Esophagus squamous epithelium (tissue), 5 donors: ENCODE results near the gene ATAD1. TPM values are rescaled to one million over a fixed set of nuclear protein-coding genes. Genes with fewer than 3 reads are reported as not detected.

Experiments used
- DNase-seq: peaks from one replicate; lab custom pipeline; 2025; lab: John Stamatoyannopoulos, UW
- H3K27ac ChIP-seq, 4 donors: fragments of 200-600 bp; sonication (generic); one replicate each; pipeline ENCODE4 v1.5.1; 2016 to 2019; ENCODE audit warnings: mild to moderate bottlenecking in 1 of 4
- H3K27me3 ChIP-seq, 4 donors: fragments of 200-600 bp; sonication (generic); 1 replicate in 3 of 4; 2 replicates in 1 of 4; pipeline versions ENCODE4 v1.5.1 to v1.6.0; 2017 to 2021; ENCODE audit warnings: antibody characterized with exemption in 1 of 4
- H3K36me3 ChIP-seq, 3 donors: fragments of 200-600 bp; sonication (generic); one replicate each; pipeline ENCODE4 v1.5.1; 2016 to 2019
- H3K4me1 ChIP-seq, 3 donors: fragments of 200-600 bp; sonication (generic); one replicate each; pipeline ENCODE4 v1.5.1; 2017 to 2019
- H3K4me3 ChIP-seq, 4 donors: fragments of 200-600 bp; sonication (generic); 1 replicate in 3 of 4; 2 replicates in 1 of 4; pipeline ENCODE4 v1.5.1; 2016 to 2019; ENCODE audit warnings: mild to moderate bottlenecking in 2 of 4, moderate library complexity in 1 of 4
- H3K9me3 ChIP-seq, 3 donors: fragments of 200-600 bp; sonication (generic); one replicate each; pipeline ENCODE4 v1.5.1; 2016 to 2019
- CTCF ChIP-seq, 6 experiments: fragments of 450-650 bp in 4 of 6; fragments of 200-600 bp in 2 of 6; sonication (generic) in 2 of 6; IDR thresholded peaks; one replicate each; pipeline ENCODE4 v1.5.1; 2016 to 2019; ENCODE audit warnings: antibody characterized with exemption in 6 of 6, mild to moderate bottlenecking in 4 of 6, moderate library complexity in 4 of 6
- POLR2A ChIP-seq, 4 donors: fragments of 450-650 bp; IDR thresholded peaks; one replicate each; pipeline ENCODE4 v1.6.1; 2017; ENCODE audit warnings: antibody characterized with exemption in 4 of 4, mild to moderate bottlenecking in 4 of 4, moderate library complexity in 3 of 4
- WGBS, 2 donors: methylation state at CpG; one replicate each; pipeline ENCODE4 v1.1.5; 2018; 5-methylcytosine and 5-hydroxymethylcytosine counted together
- intact Hi-C: fragments of 100-400 bp; cut with DNase I; formaldehyde crosslinking; loops from one replicate; pipeline ENCODE4 v1.15.0; 2022
- total RNA-seq, 4 donors: library from RNA; depleted of rRNA; stranded (reverse); fragments of >200 nt; gene quantifications; one replicate each; pipeline ENCODE4 v1.1.0, GENCODE V29; 2016
- donor health status: DM: yes; HTN: yes; CAD: no.

ATAD1 gene
- total RNA-seq, 4 donors from 2014 or later = 22.3 to 30.1 (median 26.2) TPM

GRCh38 chr10:87767253-87767652 lies 50.8 kb downstream of the ATAD1 start:
- no peak overlapping the region for H3K27ac ChIP-seq
- intact Hi-C loops = no loop called here
- no peak for DNase-seq
- 95 to 99% methylated on average over 5 of the region's 5 CpGs for whole genome bisulfite sequencing, 2 donors
- no peaks in the 10 kb centered on the region for H3K9me3 ChIP-seq
- H3K27me3 ChIP-seq = no peaks in the 10 kb centered on the region
- TF ChIP-seq CTCF (IDR thresholded peaks at IDR 0.05) = no peak
- no peak for TF ChIP-seq POLR2A (IDR thresholded peaks at IDR 0.05)
- H3K36me3 ChIP-seq = peaks cover 0 to 57% (median 0%) of the 10 kb centered on the region in 3 donors
- H3K4me3 ChIP-seq = no peak overlapping the region
- H3K4me1 ChIP-seq = peaks cover 0 to 13% (median 0%) of the 10 kb centered on the region in 3 donors

DNA sequence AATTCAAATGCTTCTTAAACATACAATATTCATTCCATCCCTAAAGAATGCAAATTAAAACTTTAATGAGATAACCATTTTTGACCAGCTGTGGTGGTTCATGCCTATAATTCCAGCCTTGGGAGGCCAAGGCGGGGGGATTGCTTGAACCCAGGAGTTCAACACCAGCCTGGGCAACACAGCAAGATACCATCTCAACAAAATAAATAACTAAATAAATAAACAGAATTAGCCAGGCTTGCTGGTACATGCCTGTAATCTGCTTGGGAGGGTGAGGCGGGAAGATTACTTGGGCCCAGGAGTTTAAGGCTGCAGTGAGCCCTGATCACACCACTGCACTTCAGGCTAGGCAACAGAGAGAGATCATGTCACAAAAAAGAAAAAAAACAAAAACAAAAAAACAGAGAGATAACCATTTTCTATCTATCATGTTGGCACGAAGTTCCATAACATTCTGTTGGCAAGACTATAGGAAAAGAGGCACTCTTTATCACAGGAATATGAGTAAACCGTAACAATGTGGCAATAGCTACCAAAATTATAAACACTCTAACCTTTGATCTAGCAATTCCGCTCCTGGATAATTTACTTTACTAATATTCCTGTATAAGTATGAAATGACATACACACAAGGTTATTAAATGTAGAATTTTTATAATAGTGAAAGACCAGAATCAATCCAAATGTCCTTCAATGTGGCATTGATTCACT lies 52.2 kb downstream of the ATAD1 start:
- intact Hi-C loops = no loop called here
- no peaks in the 10 kb centered on the region for H3K9me3 ChIP-seq
- peaks cover 0 to 60% (median 4%) of the 10 kb centered on the region in 3 donors for H3K36me3 ChIP-seq
- H3K4me1 ChIP-seq = peaks cover 0 to 13% (median 7%) of the 10 kb centered on the region in 3 donors
- H3K4me3 ChIP-seq = no peak overlapping the region
- TF ChIP-seq CTCF (IDR thresholded peaks at IDR 0.05) (no peak), POLR2A (IDR thresholded peaks at IDR 0.05) (no peak)
- H3K27me3 ChIP-seq = no peaks in the 10 kb centered on the region
- 87 to 92% methylated on average over 5 of the region's 5 CpGs for WGBS, 2 donors
- no peak for DNase-seq
- H3K27ac ChIP-seq = no peak overlapping the region

DNA sequence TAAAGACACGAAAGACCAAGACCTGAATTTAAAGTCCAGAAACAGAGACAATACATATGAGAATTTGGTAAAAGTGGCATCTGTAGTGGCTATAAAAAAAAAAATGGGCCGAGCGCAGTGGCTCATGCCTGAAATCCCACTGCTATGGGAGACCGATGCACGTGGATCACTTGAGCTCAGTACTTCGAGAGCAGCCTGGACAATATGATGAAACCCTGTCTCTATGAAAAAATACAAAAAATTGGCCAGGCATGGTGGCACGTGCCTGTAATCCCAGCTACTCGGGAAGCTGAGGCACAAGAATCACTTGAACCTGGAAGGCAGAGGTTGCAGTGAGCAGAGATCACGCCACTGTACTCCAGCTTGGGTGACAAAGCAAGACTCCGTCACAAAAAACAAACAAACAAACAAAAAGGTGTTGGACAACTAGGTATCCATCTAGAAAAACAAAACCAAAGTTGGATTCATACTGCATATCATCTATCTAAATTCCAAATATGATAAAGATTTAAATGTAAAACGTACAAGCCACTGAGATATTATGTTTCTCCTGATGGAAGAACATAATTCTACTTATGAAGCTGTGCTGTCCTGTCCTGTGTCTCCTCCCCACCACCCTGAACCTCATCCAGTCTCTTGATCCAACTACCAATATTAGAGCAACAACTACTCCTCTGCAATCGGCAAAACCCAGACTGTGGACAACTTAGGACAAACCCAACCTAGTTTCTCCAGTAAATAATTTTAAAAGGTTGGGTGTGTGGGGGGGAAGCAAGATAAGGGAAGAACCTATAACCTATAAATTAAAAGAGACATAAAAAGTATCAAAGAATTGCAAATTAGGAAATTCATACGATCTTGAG lies 53.7 kb downstream of the ATAD1 start:
- peaks cover 0 to 7% (median 1%) of the 10 kb centered on the region in 3 donors for H3K4me1 ChIP-seq
- H3K27ac ChIP-seq = no peak overlapping the region
- WGBS, 2 donors = 85 to 91% methylated on average over 13 of the region's 13 CpGs
- intact Hi-C loops = no loop called here
- DNase-seq = no peak
- H3K4me3 ChIP-seq = no peak overlapping the region
- peaks cover 0 to 55% (median 4%) of the 10 kb centered on the region in 3 donors for H3K36me3 ChIP-seq
- H3K27me3 ChIP-seq = no peaks in the 10 kb centered on the region
- H3K9me3 ChIP-seq = no peaks in the 10 kb centered on the region
- TF ChIP-seq POLR2A (IDR thresholded peaks at IDR 0.05) (no peak), CTCF (IDR thresholded peaks at IDR 0.05) (no peak)

GRCh38 chr10:87763086-87763861 lies 54.8 kb downstream of the ATAD1 start:
- H3K9me3 ChIP-seq = no peaks in the 10 kb centered on the region
- 79 to 92% methylated on average over 5 of the region's 5 CpGs for WGBS, 2 donors
- TF ChIP-seq CTCF (IDR thresholded peaks at IDR 0.05) (no peak), POLR2A (IDR thresholded peaks at IDR 0.05) (no peak)
- no peak overlapping the region for H3K4me3 ChIP-seq
- DNase-seq = no peak
- H3K27me3 ChIP-seq = no peaks in the 10 kb centered on the region
- intact Hi-C loops = no loop called here
- no peak overlapping the region for H3K27ac ChIP-seq
- H3K4me1 ChIP-seq = peaks cover 0 to 7% (median 0%) of the 10 kb centered on the region in 3 donors
- H3K36me3 ChIP-seq = peaks cover 0 to 47% (median 4%) of the 10 kb centered on the region in 3 donors
